ENCODE results near the gene CEACAM16.

- TF ChIP-seq CTCF (IDR thresholded peaks at IDR 0.05 in 4 of 5, conservative IDR thresholded peaks at IDR 0.05 in 1 of 5): no peak
- no peak for TF ChIP-seq POLR2A (IDR thresholded peaks at IDR 0.05)
These were observed 53.3 kb downstream of the CEACAM16 start for GRCh38 chr19:44752123-44752815.
